NCI-H2107 treated with DMSO at 0.1 percent for 48 hours (cell line): Measurements from ENCODE around the gene DNAH11.
"Not testable (repeated sequence)": the region's sequence is repeated elsewhere in the genome, so short reads cannot be mapped to it uniquely, and the experiment has no call there.

ENCODE experiments used
- DNase-seq: peaks from one replicate; lab custom pipeline; 2025; ENCODE audit not compliant: unreplicated experiment; lab: John Stamatoyannopoulos, UW

Gene DNAH11

GRCh38 chr7:21708096-21708495 lies 165.3 kb downstream of the DNAH11 start:
- DNase-seq = no peak

- DNase-seq = no peak
Measured at GRCh38 chr7:21717323-21717722, 174.5 kb downstream of the DNAH11 start.

- DNase-seq = no peak
Measured at GRCh38 chr7:21718391-21718790, 175.6 kb downstream of the DNAH11 start.

GRCh38 chr7:21719846-21720245 lies 177.0 kb downstream of the DNAH11 start:
- DNase-seq = no peak

GRCh38 chr7:21722371-21722770 lies 179.5 kb downstream of the DNAH11 start:
- DNase-seq = no peak

- DNase-seq = no peak
Measured at GRCh38 chr7:21724562-21724961, 181.7 kb downstream of the DNAH11 start.

GRCh38 chr7:21730399-21730798 lies 187.6 kb downstream of the DNAH11 start:
- no peak for DNase-seq

- DNase-seq = no peak
Measured at GRCh38 chr7:21731977-21732376, 189.1 kb downstream of the DNAH11 start.

GRCh38 chr7:21732956-21733355 lies 190.1 kb downstream of the DNAH11 start:
- not testable (repeated sequence) for DNase-seq

GRCh38 chr7:21733837-21734236 lies 191.0 kb downstream of the DNAH11 start:
- DNase-seq = no peak

GRCh38 chr7:21743493-21743892 lies 200.7 kb downstream of the DNAH11 start:
- no peak for DNase-seq

GRCh38 chr7:21746949-21747348 lies 204.1 kb downstream of the DNAH11 start:
- DNase-seq = no peak

GRCh38 chr7:21747806-21748205 lies 205.0 kb downstream of the DNAH11 start:
- DNase-seq = no peak

- no peak for DNase-seq
Measured at GRCh38 chr7:21749378-21749777, 206.5 kb downstream of the DNAH11 start.

- DNase-seq = no peak
Measured at GRCh38 chr7:21753071-21753470, 210.2 kb downstream of the DNAH11 start.

- DNase-seq = no peak
Measured at GRCh38 chr7:21754963-21755362, 212.1 kb downstream of the DNAH11 start.

- no peak for DNase-seq
Measured at GRCh38 chr7:21757537-21758282, 214.9 kb downstream of the DNAH11 start.

GRCh38 chr7:21758286-21758685 lies 215.4 kb downstream of the DNAH11 start:
- no peak for DNase-seq

- no peak for DNase-seq
Measured at GRCh38 chr7:21762469-21762868, 219.6 kb downstream of the DNAH11 start.

GRCh38 chr7:21763818-21764217 lies 221.0 kb downstream of the DNAH11 start:
- no peak for DNase-seq

GRCh38 chr7:21766218-21766617 lies 223.4 kb downstream of the DNAH11 start:
- DNase-seq = no peak

GRCh38 chr7:21767300-21767900 lies 224.6 kb downstream of the DNAH11 start:
- DNase-seq = peak; percentile 49

GRCh38 chr7:21768279-21768678 lies 225.4 kb downstream of the DNAH11 start:
- DNase-seq = no peak
